A549 (cell line): Measurements from ENCODE around the gene ENOPH1. TPM values are rescaled to one million over a fixed set of nuclear protein-coding genes. Genes with fewer than 3 reads are reported as not detected.

Experiments used
- ATAC-seq, 2 experiments: fragments of 200-7000 bp in 1 of 2; fragments of >200 bp in 1 of 2; cut with Nextera tagmentation in 1 of 2; cut with Tn5 transposase in 1 of 2; 3 replicates each; pipeline versions ENCODE4 v1.8.0 to v1.9.1; 2018 to 2020; ENCODE audit warnings: mild to moderate bottlenecking in 1 of 2, moderate library complexity in 1 of 2
- CTCF ChIA-PET: fragments of 300-600 bp; sonication (Branson Sonifier 250); formaldehyde crosslinking; extraction: SDS; loops from one replicate; lab custom pipeline; 2021; ENCODE audit warnings: antibody characterized with exemption, inconsistent platforms; lab: Yijun Ruan, JAX
- POLR2A ChIA-PET: fragments of 350-600 bp; formaldehyde crosslinking; extraction: SDS; loops from one replicate; lab custom pipeline; 2021; ENCODE audit warnings: antibody characterized with exemption, inconsistent platforms; lab: Yijun Ruan, JAX
- DNase-seq, 2 experiments: peaks; one replicate each; pipeline versions ENCODE4 v3.0.0 to v3.0.0-alpha.2; 2011 to 2016; ENCODE audit warnings: low read depth in 1 of 2, low spot score in 1 of 2
- FAIRE-seq: peaks from 2 replicates; lab custom pipeline; 2011; peaks lifted over from hg19 to GRCh38; lab: Jason Lieb, UNC
- H3K27ac ChIP-seq, 2 experiments: fragments of >200 bp; sonication (Bioruptor Twin); formaldehyde crosslinking; 3 replicates each; pipeline ENCODE4 v1.5.1; 2016 to 2017
- H3K4me1 ChIP-seq: fragments of >200 bp; sonication (Bioruptor Twin); formaldehyde crosslinking; 3 replicates; pipeline ENCODE4 v1.6.1; 2016
- H3K4me2 ChIP-seq: fragments of >200 bp; sonication (Bioruptor Twin); formaldehyde crosslinking; 3 replicates; pipeline ENCODE4 v1.6.1; 2016
- H3K4me3 ChIP-seq: fragments of >200 bp; sonication (Bioruptor Twin); formaldehyde crosslinking; 3 replicates; pipeline ENCODE4 v1.5.1; 2016
- H3K9me3 ChIP-seq: fragments of >200 bp; sonication (Bioruptor Twin); formaldehyde crosslinking; 3 replicates; pipeline ENCODE4 v1.6.1; 2016
- BHLHE40 ChIP-seq: IDR thresholded peaks from 2 replicates; pipeline ENCODE4 v1.6.1; 2012; ENCODE audit warnings: low read depth, low read length, inconsistent platforms
- CHD4 ChIP-seq: fragments of 200-600 bp; sonication (generic); IDR thresholded peaks from 2 replicates; pipeline ENCODE4 v1.6.1; 2016; ENCODE audit warnings: antibody characterized with exemption, mild to moderate bottlenecking, borderline replicate concordance
- EP300 ChIP-seq, 2 experiments: fragments of >200 bp; sonication (Bioruptor Twin); formaldehyde crosslinking; IDR thresholded peaks; 2 replicates in 1 of 2; 3 replicates in 1 of 2; pipeline ENCODE4 v1.6.1; 2016 to 2017
- FOSL2 ChIP-seq, 2 experiments: fragments of 450-650 bp in 1 of 2; fragments of >200 bp in 1 of 2; sonication (Bioruptor Twin) in 1 of 2; formaldehyde crosslinking; IDR thresholded peaks; 2 replicates each; pipeline versions ENCODE4 v1.5.0 to v1.6.1; 2016 to 2020; ENCODE audit warnings: mild to moderate bottlenecking in 1 of 2, moderate library complexity in 1 of 2
- GATA3 ChIP-seq: IDR thresholded peaks from 2 replicates; pipeline ENCODE4 v1.6.1; 2012; ENCODE audit warnings: borderline replicate concordance
- HEYL ChIP-seq: fragments of 250-450 bp; sonication (Bioruptor Pico); IDR thresholded peaks from 2 replicates; pipeline ENCODE4 v1.8.0; 2021; ENCODE audit warnings: mild to moderate bottlenecking, moderate library complexity
- HOXA7 ChIP-seq: fragments of 250-450 bp; sonication (Bioruptor Pico); IDR thresholded peaks from 2 replicates; pipeline ENCODE4 v1.5.0; 2020; ENCODE audit warnings: mild to moderate bottlenecking, moderate library complexity
- HOXB13 ChIP-seq: fragments of 250-450 bp; sonication (Bioruptor Pico); IDR thresholded peaks from 2 replicates; pipeline ENCODE4 v1.5.0; 2020; ENCODE audit warnings: low read depth, mild to moderate bottlenecking, moderate library complexity
- HOXB5 ChIP-seq: fragments of 250-450 bp; sonication (Bioruptor Pico); IDR thresholded peaks from 2 replicates; pipeline ENCODE4 v1.5.0; 2020; ENCODE audit warnings: mild to moderate bottlenecking, moderate library complexity
- MYC ChIP-seq: IDR thresholded peaks from 2 replicates; pipeline ENCODE4 v1.6.1; 2012; ENCODE audit warnings: mild to moderate bottlenecking, inconsistent platforms, low read length, improper control_type of control experiment, borderline replicate concordance
- PHF8 ChIP-seq: fragments of 200-600 bp; sonication (generic); IDR thresholded peaks from 2 replicates; pipeline ENCODE4 v1.6.1; 2016; ENCODE audit warnings: low read depth, mild to moderate bottlenecking, antibody characterized with exemption, moderate library complexity, borderline replicate concordance
- POLR2A ChIP-seq: IDR thresholded peaks from 2 replicates; pipeline ENCODE4 v1.6.1; 2012; ENCODE audit warnings: mild to moderate bottlenecking, low read length
- POLR2AphosphoS2 ChIP-seq: conservative IDR thresholded peaks from 2 replicates; pipeline ENCODE4 v1.6.1; 2012; ENCODE audit warnings: low read length, improper control_type of control experiment, inconsistent platforms
- RAD21 ChIP-seq, 2 experiments: fragments of >200 bp in 1 of 2; sonication (Bioruptor Twin) in 1 of 2; formaldehyde crosslinking in 1 of 2; IDR thresholded peaks in 1 of 2; conservative IDR thresholded peaks in 1 of 2; 2 replicates in 1 of 2; 3 replicates in 1 of 2; pipeline ENCODE4 v1.6.1; 2012 to 2018; ENCODE audit warnings: inconsistent platforms in 1 of 2
- RFX5 ChIP-seq: fragments of 450-650 bp; IDR thresholded peaks from 2 replicates; pipeline ENCODE4 v1.7.1; 2014; ENCODE audit warnings: antibody characterized with exemption, mild to moderate bottlenecking, moderate library complexity
- TFCP2L1 ChIP-seq: fragments of 250-450 bp; sonication (Bioruptor Pico); IDR thresholded peaks from 2 replicates; pipeline ENCODE4 v1.5.0; 2021; ENCODE audit warnings: mild to moderate bottlenecking
- TP53 ChIP-seq: fragments of 250-450 bp; sonication (Bioruptor Pico); IDR thresholded peaks from 2 replicates; pipeline ENCODE4 v1.5.0; 2021; ENCODE audit warnings: mild to moderate bottlenecking, moderate library complexity
- ZNF302 ChIP-seq: fragments of 250-450 bp; sonication (Bioruptor Pico); IDR thresholded peaks from 2 replicates; pipeline ENCODE4 v1.9.0; 2021; ENCODE audit warnings: inconsistent platforms, mild to moderate bottlenecking, moderate library complexity
- WGBS: methylation state at CpG from one replicate; pipeline ENCODE4 v1.1.6; 2017; ENCODE audit errors: missing lambda C conversion rate; 5-methylcytosine and 5-hydroxymethylcytosine counted together
- polyA plus RNA-seq, 4 experiments: library from polyadenylated mRNA; depleted of rRNA in 3 of 4; stranded (reverse); fragments of >200 nt; fragmentation: RNase III in 1 of 4; extraction: RNeasy Plus Mini Kit Qiagen cat#74134 plus additional on column Dnase treatment in 1 of 4; gene quantifications; 2 replicates in 3 of 4; 3 replicates in 1 of 4; pipeline ENCODE4 v1.2.3, GENCODE V29; 2011 to 2017
- TF ChIP-seq, protein P1 (sequence below): fragments of 200-600 bp; sonication (generic); IDR thresholded peaks from 2 replicates; pipeline ENCODE4 v1.6.1; 2016; ENCODE audit warnings: antibody characterized with exemption, mild to moderate bottlenecking, moderate library complexity
- TF ChIP-seq, protein P2 (sequence below): fragments of >200 bp; sonication (Bioruptor Twin); formaldehyde crosslinking; IDR thresholded peaks from 3 replicates; pipeline ENCODE4 v1.5.1; 2016
- TF ChIP-seq, protein P3 (sequence below): IDR thresholded peaks from 2 replicates; pipeline ENCODE4 v1.6.1; 2012
- TF ChIP-seq, protein P4 (sequence below): IDR thresholded peaks from 2 replicates; pipeline ENCODE4 v1.6.1; 2012; ENCODE audit warnings: low read depth, borderline replicate concordance
- TF ChIP-seq, protein P5 (sequence below): fragments of >200 bp; sonication (Bioruptor Twin); formaldehyde crosslinking; IDR thresholded peaks from 3 replicates; pipeline ENCODE4 v1.6.1; 2016

ENOPH1 gene
- polyA plus RNA-seq, 2 of the 4 experiments (the other 2 are of a cell fraction), result 22.3 to 43.5 TPM

DNA sequence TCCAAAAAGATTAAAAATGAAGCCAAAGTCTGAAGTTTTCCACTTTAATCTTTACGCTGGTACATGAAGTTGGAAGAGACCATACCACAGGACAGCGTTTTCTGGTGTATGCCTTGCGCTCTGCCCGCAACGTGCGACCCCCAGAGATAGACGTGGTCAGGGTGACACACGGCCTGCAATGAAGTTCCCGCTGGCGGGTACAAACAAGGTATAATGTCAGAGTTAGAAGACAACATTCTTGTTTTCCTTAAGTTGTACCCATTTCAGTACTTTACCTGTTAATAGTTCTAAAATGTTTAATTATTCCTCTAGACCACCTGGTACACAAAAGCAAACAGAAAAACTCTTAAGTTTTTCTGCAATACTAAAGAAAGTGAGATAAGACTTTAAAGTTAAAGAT is 4.9 kb upstream of the ENOPH1 start:
- DNase-seq (no peak), ATAC-seq (no peak), FAIRE-seq (no peak)
- TF ChIP-seq, protein P1, sequence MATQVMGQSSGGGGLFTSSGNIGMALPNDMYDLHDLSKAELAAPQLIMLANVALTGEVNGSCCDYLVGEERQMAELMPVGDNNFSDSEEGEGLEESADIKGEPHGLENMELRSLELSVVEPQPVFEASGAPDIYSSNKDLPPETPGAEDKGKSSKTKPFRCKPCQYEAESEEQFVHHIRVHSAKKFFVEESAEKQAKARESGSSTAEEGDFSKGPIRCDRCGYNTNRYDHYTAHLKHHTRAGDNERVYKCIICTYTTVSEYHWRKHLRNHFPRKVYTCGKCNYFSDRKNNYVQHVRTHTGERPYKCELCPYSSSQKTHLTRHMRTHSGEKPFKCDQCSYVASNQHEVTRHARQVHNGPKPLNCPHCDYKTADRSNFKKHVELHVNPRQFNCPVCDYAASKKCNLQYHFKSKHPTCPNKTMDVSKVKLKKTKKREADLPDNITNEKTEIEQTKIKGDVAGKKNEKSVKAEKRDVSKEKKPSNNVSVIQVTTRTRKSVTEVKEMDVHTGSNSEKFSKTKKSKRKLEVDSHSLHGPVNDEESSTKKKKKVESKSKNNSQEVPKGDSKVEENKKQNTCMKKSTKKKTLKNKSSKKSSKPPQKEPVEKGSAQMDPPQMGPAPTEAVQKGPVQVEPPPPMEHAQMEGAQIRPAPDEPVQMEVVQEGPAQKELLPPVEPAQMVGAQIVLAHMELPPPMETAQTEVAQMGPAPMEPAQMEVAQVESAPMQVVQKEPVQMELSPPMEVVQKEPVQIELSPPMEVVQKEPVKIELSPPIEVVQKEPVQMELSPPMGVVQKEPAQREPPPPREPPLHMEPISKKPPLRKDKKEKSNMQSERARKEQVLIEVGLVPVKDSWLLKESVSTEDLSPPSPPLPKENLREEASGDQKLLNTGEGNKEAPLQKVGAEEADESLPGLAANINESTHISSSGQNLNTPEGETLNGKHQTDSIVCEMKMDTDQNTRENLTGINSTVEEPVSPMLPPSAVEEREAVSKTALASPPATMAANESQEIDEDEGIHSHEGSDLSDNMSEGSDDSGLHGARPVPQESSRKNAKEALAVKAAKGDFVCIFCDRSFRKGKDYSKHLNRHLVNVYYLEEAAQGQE, result no peak
- TF ChIP-seq MYC, result no peak
- no peak for TF ChIP-seq HOXB13 (CRISPR knock-in tag)
- TF ChIP-seq HOXA7 (CRISPR knock-in tag), result no peak
- no peak for TF ChIP-seq GATA3
- no peak for TF ChIP-seq POLR2A
- no peak for TF ChIP-seq HEYL (CRISPR knock-in tag)
- no peak for TF ChIP-seq BHLHE40
- TF ChIP-seq RFX5, result no peak
- TF ChIP-seq ZNF302 (CRISPR knock-in tag), result no peak
- Histone ChIP-seq H3K4me1 (peaks cover 40% of the 10 kb centered on the region), H3K4me2 (peak overlapping the region; percentile 90), H3K9me3 (no peaks in the 10 kb centered on the region), H3K4me3 (no peak overlapping the region), H3K27ac (no peak overlapping the region)
- POLR2A ChIA-PET, result no interaction called here
- WGBS, result 87% methylated on average over 10 of the region's 10 CpGs
- CTCF ChIA-PET, result no interaction called here

DNA sequence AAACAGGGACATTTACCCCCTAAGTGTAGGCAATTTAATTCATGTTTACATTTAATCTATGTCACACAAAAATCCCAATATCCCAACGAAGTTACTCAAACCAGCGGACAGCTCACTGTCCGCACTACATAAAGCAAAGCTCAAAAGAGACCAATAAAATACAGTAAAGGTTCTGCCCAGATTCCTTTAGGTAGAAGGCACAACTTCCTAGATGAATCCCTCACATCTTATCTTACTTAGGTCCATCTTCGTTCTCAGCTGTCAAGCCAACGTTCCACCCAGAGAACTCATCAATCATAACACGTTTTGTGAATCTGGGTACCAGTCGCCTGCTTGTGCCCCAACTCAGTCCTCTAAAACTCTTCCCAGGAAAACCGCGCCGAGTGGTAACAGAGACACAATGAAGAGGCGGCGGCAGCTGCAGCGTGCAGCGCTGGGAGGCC is 1.8 kb upstream of the ENOPH1 start:
- Histone ChIP-seq H3K9me3 (no peaks in the 10 kb centered on the region), H3K4me2 (peak overlapping the region; percentile 90), H3K4me1 (peaks cover 51% of the 10 kb centered on the region), H3K27ac (peak overlapping the region; percentile 100), H3K4me3 (peak overlapping the region; percentile 90)
- TF ChIP-seq TFCP2L1 (CRISPR knock-in tag), result peak; percentile 81
- 0 out of 2 replicates have a peak, but pooled peaks have one; percentile 33 for TF ChIP-seq TP53 (CRISPR knock-in tag)
- TF ChIP-seq HOXB5 (CRISPR knock-in tag), result 0 out of 2 replicates have a peak, but pooled peaks have one; percentile 34
- no peak for TF ChIP-seq ZNF302 (CRISPR knock-in tag)
- FAIRE-seq, result no peak
- 1% methylated on average over 7 of the region's 14 CpGs for WGBS
- CTCF ChIA-PET, result interaction anchor here (0.9 to 1.7 kb wide), 10 partner anchors 9 to 72 kb away, joined by 3 to 14 read pairs (median 4); partner anchors contain the start of gene HNRNPD
- DNase-seq, result no peak
- POLR2A ChIA-PET, result interaction anchor here (1.0 to 2.4 kb wide), 10 partner anchors 8 to 856 kb away, joined by 4 to 61 read pairs (median 6); partner anchors contain the start of genes COQ2 and HNRNPD
- no peak for ATAC-seq

DNA sequence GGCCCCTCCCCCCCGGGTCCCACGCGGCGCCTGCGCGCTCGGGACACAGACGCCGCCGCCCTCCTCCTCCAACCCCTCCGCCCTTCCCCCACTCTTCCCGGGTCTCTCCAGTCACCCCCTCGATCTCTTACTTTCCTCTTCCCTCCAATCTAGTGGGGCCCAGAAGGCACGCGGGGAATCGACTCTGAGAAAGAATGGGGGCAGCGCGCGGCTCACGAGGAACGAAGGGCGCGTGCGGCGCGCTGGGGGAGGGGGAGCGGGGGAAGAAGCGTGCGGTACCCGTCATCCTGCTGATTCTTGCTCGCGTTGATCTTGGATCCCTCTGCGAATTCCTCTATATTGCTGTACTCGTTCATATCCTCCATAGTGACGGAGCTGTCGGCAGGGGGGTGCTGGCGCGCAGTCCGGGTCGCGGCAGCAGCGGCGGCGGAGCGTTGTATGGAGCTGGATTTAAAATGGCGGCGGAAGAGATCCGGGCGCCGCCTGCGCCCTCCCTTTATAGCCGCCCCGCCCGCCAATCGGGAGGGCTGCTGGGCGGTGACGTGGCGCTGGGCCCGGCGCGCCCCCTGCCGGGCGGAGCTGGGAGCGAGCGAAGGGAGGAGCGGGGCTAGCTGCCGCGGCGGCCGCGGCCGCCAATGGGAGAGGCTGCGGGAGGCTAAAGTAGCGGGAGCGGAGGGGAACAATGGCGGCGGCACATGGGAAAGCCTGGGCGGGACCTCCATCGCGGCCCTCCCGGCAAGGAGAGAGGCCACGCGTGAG is 1.2 kb upstream of the ENOPH1 start:
- peaks cover 45% of the 10 kb centered on the region for H3K4me1 ChIP-seq
- ATAC-seq (peak; percentile 71 to 77), DNase-seq (peak; percentile 57 to 86), FAIRE-seq (no peak)
- peak overlapping the region; percentile 90 for H3K4me2 ChIP-seq
- under 1% methylated on average over 33 of the region's 83 CpGs for WGBS
- POLR2A ChIA-PET, result interaction anchor here (0.5 to 2.4 kb wide), 17 partner anchors 9 to 856 kb away, joined by 3 to 61 read pairs (median 5); partner anchors contain the start of genes COQ2, HNRNPD and LIN54
- no peaks in the 10 kb centered on the region for H3K9me3 ChIP-seq
- H3K4me3 ChIP-seq, result peak overlapping the region; percentile 90
- CTCF ChIA-PET, result interaction anchor here (0.9 to 1.7 kb wide), 10 partner anchors 8 to 72 kb away, joined by 3 to 14 read pairs (median 4); partner anchors contain the start of gene HNRNPD
- H3K27ac ChIP-seq, result peak overlapping the region; percentile 100
- TF ChIP-seq POLR2AphosphoS2 (0 out of 2 replicates have a peak, but pooled peaks have one; percentile 56), EP300 (IDR thresholded peaks at IDR 0.05) (no peak), RAD21 (conservative IDR thresholded peaks at IDR 0.05 in 1 of 2, IDR thresholded peaks at IDR 0.05 in 1 of 2) (0 out of 5 replicates have a peak, but pooled peaks of 1 of the 2 experiments have one; percentile 20), POLR2A (peak; percentile 81), ZNF302 (CRISPR knock-in tag) (no peak), CHD4 (no peak), FOSL2 (IDR thresholded peaks at IDR 0.05) (no peak), FOSL2 (CRISPR knock-in tag; IDR thresholded peaks at IDR 0.05) (peak; percentile 41; the same call in 1 of the 2 replicates), PHF8 (peak; percentile 26; the same call in 1 of the 2 replicates)
- TF ChIP-seq, protein P2, sequence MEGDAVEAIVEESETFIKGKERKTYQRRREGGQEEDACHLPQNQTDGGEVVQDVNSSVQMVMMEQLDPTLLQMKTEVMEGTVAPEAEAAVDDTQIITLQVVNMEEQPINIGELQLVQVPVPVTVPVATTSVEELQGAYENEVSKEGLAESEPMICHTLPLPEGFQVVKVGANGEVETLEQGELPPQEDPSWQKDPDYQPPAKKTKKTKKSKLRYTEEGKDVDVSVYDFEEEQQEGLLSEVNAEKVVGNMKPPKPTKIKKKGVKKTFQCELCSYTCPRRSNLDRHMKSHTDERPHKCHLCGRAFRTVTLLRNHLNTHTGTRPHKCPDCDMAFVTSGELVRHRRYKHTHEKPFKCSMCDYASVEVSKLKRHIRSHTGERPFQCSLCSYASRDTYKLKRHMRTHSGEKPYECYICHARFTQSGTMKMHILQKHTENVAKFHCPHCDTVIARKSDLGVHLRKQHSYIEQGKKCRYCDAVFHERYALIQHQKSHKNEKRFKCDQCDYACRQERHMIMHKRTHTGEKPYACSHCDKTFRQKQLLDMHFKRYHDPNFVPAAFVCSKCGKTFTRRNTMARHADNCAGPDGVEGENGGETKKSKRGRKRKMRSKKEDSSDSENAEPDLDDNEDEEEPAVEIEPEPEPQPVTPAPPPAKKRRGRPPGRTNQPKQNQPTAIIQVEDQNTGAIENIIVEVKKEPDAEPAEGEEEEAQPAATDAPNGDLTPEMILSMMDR, result peak; percentile 64
- TF ChIP-seq, protein P3, sequence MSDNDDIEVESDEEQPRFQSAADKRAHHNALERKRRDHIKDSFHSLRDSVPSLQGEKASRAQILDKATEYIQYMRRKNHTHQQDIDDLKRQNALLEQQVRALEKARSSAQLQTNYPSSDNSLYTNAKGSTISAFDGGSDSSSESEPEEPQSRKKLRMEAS, result peak; percentile 78
- TF ChIP-seq, protein P4, sequence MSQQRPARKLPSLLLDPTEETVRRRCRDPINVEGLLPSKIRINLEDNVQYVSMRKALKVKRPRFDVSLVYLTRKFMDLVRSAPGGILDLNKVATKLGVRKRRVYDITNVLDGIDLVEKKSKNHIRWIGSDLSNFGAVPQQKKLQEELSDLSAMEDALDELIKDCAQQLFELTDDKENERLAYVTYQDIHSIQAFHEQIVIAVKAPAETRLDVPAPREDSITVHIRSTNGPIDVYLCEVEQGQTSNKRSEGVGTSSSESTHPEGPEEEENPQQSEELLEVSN, result 0 out of 2 replicates have a peak, but pooled peaks have one; percentile 38
- TF ChIP-seq, protein P5, sequence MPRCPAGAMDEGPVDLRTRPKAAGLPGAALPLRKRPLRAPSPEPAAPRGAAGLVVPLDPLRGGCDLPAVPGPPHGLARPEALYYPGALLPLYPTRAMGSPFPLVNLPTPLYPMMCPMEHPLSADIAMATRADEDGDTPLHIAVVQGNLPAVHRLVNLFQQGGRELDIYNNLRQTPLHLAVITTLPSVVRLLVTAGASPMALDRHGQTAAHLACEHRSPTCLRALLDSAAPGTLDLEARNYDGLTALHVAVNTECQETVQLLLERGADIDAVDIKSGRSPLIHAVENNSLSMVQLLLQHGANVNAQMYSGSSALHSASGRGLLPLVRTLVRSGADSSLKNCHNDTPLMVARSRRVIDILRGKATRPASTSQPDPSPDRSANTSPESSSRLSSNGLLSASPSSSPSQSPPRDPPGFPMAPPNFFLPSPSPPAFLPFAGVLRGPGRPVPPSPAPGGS, result peak; percentile 92; the same call in 2 of the 3 replicates
